ENCODE measurements around the gene FOXP1. TPM values are rescaled to one million over a fixed set of nuclear protein-coding genes. Genes with fewer than 3 reads are reported as not detected.

FOXP1 gene
- total and polyA plus RNA-seq, 12 donors, result 7.6 to 42.7 (median 24.3) TPM

DNA sequence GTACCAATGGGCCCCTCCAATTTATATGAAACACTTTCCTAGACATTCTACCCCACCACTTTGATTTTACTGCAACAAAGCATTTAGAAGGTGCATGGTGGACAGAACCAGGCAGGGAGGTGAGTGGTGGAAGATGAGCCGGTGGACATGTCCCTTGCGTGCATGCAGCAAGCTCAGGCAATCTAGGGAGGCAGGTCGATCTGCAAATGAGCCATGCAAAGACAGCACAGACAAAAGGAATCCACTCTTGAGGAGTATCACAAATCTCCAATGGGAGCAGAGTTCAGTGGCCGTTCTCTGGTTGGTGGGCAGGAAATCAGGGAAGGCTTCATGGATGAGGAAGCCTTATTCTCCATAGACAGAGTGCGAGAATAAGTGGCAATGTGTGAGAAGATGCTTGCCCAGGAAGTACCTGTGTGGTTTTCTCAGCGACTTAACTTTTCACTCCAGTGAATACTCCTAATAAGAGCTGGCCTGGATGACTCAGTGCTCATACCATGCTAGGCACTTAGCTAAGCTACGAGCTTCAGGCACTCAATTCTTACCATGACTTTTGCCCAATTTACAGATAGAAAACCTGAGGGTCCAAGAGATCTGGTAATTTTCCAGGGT, 152.5 kb downstream of the FOXP1 start:
- intact Hi-C loops (cut with DNase I), result no loop called here
- Histone ChIP-seq H3K9me3 (replicated peaks in 1 of 3) (no peaks in the 10 kb centered on the region), H3K4me1 (replicated peaks in 1 of 2) (peaks cover 0 to 8% of the 10 kb centered on the region in 2 donors), H3K4me3 (no peak overlapping the region), H3K36me3 (replicated peaks in 1 of 2) (no peaks in the 10 kb centered on the region), H3K27ac (no peak overlapping the region), H3K27me3 (no peaks in the 10 kb centered on the region)
- 93 to 99% (median 95%) methylated on average over 7 of the region's 7 CpGs for WGBS, 4 donors
- DNase-seq, result no peak
- TF ChIP-seq, protein P1, sequence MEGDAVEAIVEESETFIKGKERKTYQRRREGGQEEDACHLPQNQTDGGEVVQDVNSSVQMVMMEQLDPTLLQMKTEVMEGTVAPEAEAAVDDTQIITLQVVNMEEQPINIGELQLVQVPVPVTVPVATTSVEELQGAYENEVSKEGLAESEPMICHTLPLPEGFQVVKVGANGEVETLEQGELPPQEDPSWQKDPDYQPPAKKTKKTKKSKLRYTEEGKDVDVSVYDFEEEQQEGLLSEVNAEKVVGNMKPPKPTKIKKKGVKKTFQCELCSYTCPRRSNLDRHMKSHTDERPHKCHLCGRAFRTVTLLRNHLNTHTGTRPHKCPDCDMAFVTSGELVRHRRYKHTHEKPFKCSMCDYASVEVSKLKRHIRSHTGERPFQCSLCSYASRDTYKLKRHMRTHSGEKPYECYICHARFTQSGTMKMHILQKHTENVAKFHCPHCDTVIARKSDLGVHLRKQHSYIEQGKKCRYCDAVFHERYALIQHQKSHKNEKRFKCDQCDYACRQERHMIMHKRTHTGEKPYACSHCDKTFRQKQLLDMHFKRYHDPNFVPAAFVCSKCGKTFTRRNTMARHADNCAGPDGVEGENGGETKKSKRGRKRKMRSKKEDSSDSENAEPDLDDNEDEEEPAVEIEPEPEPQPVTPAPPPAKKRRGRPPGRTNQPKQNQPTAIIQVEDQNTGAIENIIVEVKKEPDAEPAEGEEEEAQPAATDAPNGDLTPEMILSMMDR (IDR thresholded peaks at IDR 0.05), result no peak
- no peak for TF ChIP-seq POLR2A (IDR thresholded peaks at IDR 0.05)

DNA sequence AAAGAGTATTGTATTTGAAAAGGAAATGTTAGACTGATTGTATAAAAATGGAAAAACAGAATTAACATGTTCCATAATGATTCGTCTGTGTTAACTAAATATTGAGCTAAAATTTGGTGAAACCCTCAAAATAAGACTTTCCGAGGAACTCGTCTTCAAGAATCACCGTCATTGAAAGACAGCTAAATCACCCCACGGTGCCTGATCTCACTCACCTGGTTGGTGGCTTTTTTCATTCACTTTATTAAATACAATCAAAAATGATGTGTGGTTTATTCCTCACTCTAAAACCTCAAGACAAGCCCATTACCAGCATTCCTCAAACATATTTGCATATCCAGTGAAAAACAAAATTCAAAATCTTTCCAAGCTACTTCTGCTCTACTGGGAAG, 153.9 kb downstream of the FOXP1 start:
- Histone ChIP-seq H3K27me3 (no peaks in the 10 kb centered on the region), H3K9me3 (replicated peaks in 1 of 3) (no peaks in the 10 kb centered on the region), H3K4me1 (replicated peaks in 1 of 2) (peaks cover 0 to 8% of the 10 kb centered on the region in 2 donors), H3K36me3 (replicated peaks in 1 of 2) (no peaks in the 10 kb centered on the region), H3K27ac (no peak overlapping the region), H3K4me3 (no peak overlapping the region)
- intact Hi-C loops (cut with DNase I), result no loop called here
- 70 to 93% (median 83%) methylated on average over 5 of the region's 5 CpGs for WGBS, 4 donors
- DNase-seq, result no peak
- TF ChIP-seq, protein P1 (IDR thresholded peaks at IDR 0.05), result no peak
- TF ChIP-seq POLR2A (IDR thresholded peaks at IDR 0.05), result no peak

DNA sequence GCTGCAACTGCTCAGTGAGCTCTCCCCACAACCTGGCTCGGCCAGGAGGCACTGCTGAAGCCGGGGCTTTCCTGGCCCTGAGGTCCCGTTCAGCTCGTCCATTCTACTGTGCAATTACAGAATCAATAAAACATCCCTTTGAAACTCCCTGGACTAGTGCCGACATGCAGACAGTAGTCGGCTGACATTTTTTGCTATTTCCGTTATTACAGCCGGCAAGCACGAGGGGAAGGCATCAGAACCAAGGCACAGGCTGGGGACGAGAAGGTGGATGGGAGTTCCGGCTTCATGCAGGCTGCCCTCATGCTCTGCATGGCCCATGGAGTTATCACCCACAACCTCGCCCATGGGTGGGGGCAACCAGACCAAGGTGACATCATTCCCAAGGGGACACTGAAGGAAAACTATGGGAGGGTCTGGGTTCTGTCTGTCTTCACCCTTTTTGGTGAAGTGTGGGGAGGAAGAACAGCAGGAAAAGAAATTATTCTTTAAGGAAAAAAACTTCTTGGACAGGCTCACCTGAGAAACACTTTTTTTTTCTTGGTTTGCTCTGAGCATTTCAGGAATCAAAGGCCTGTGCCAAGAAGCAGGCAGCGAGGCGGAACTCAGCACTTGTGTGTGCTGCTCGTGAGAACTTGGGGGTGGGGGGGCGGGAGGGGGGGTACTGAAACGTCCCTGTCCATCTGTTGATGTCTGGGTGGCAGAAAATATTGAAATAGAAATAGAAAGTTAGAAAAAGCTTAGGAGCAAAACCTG, 154.5 kb downstream of the FOXP1 start:
- peaks cover 0 to 8% of the 10 kb centered on the region in 2 donors for H3K4me1 ChIP-seq (replicated peaks in 1 of 2)
- intact Hi-C loops (cut with DNase I), result no loop called here
- no peaks in the 10 kb centered on the region for H3K9me3 ChIP-seq (replicated peaks in 1 of 3)
- peak in 5 of 7 donors; percentile 24 to 43 (median 33) for DNase-seq
- no peaks in the 10 kb centered on the region for H3K36me3 ChIP-seq (replicated peaks in 1 of 2)
- 37 to 56% (median 48%) methylated on average over 11 to 17 of the region's 17 CpGs for WGBS, 4 donors
- no peaks in the 10 kb centered on the region for H3K27me3 ChIP-seq
- H3K27ac ChIP-seq, result no peak overlapping the region
- TF ChIP-seq, protein P1 (IDR thresholded peaks at IDR 0.05), result no peak
- no peak for TF ChIP-seq POLR2A (IDR thresholded peaks at IDR 0.05)
- H3K4me3 ChIP-seq, result peak overlapping the region in 1 of 4 donors; percentile 21

DNA sequence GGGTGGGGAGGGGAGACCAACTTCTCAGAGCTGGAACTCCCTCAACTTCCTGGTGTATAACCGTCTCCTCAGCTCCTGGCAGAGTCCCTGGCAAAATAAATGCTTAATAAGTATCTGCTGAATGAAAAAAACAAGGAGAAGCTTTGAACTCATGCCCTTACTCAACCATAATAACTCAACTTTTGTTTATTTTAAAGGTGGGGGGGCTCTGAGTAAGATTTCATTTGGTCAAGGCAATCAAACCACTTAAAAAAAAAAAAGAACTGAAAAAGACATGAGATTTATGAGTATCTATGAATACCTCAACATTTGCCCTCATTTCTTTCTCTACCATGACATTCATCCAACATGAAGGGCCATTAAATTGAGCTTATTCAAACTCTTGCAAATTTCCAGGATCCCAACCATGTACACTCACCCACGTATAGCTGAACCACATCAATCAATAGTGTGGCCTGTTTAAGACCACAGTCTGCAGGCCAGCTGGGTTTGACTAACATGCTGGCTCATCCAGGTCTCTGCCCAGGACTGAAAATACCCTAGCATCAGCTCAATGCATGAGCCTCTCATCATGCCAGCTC, 157.9 kb downstream of the FOXP1 start:
- intact Hi-C loops (cut with DNase I), result no loop called here

More for the DNA sequence above, 157.9 kb downstream of the FOXP1 start:
- no peaks in the 10 kb centered on the region for H3K36me3 ChIP-seq (replicated peaks in 1 of 2)
- no peak overlapping the region for H3K27ac ChIP-seq
- H3K4me3 ChIP-seq, result no peak overlapping the region
- 65 to 76% (median 69%) methylated on average over 2 of the region's 2 CpGs for WGBS, 4 donors
- no peaks in the 10 kb centered on the region for H3K9me3 ChIP-seq (replicated peaks in 1 of 3)
- TF ChIP-seq, protein P1 (IDR thresholded peaks at IDR 0.05), result no peak
- TF ChIP-seq POLR2A (IDR thresholded peaks at IDR 0.05), result no peak
- peaks cover 0 to 8% of the 10 kb centered on the region in 2 donors for H3K4me1 ChIP-seq (replicated peaks in 1 of 2)
- no peak for DNase-seq
- no peaks in the 10 kb centered on the region for H3K27me3 ChIP-seq

All from adrenal gland (tissue), 12 donors.